C4-2B (cell line): ENCODE data around the gene CHST10.

Experiments
- H3K27ac ChIP-seq: fragments of 450-650 bp; 2 replicates; pipeline ENCODE4 v1.5.1; 2017
- ZFX ChIP-seq: fragments of 450-650 bp; IDR thresholded peaks from 2 replicates; pipeline ENCODE4 v1.6.1; 2017
- TF ChIP-seq, protein P1 (sequence below): fragments of 450-650 bp; conservative IDR thresholded peaks from 2 replicates; pipeline ENCODE4 v1.5.1; 2017; ENCODE audit warnings: mild to moderate bottlenecking

CHST10 gene

GRCh38 chr2:100407563-100407962 is 9.9 kb downstream of the CHST10 start:
- no peak overlapping the region for H3K27ac ChIP-seq
- TF ChIP-seq, protein P1, sequence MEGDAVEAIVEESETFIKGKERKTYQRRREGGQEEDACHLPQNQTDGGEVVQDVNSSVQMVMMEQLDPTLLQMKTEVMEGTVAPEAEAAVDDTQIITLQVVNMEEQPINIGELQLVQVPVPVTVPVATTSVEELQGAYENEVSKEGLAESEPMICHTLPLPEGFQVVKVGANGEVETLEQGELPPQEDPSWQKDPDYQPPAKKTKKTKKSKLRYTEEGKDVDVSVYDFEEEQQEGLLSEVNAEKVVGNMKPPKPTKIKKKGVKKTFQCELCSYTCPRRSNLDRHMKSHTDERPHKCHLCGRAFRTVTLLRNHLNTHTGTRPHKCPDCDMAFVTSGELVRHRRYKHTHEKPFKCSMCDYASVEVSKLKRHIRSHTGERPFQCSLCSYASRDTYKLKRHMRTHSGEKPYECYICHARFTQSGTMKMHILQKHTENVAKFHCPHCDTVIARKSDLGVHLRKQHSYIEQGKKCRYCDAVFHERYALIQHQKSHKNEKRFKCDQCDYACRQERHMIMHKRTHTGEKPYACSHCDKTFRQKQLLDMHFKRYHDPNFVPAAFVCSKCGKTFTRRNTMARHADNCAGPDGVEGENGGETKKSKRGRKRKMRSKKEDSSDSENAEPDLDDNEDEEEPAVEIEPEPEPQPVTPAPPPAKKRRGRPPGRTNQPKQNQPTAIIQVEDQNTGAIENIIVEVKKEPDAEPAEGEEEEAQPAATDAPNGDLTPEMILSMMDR = no peak
- no peak for TF ChIP-seq ZFX

DNA sequence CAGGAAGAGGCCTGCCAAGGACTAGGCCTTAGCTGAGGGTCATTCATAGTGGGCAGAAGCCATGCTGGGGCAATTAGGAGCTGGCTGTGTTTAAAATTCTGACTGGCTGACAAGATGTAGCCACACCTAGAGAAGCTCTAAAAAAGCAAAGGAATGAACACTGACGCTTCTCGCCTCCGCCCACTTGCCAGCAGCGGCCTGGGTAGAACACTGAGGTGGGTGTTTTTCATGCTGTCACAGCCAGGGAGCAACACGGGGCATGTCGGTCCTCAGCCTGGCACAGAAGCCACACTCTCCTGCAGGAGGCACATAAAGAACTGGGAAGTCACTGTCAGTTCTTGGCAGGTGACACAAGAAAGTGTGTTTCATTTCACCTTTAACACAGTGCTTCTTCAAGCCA is 10.4 kb downstream of the CHST10 start:
- TF ChIP-seq ZFX = no peak
- TF ChIP-seq, protein P1 = no peak

GRCh38 chr2:100406120-100406508 is 11.4 kb downstream of the CHST10 start:
- H3K27ac ChIP-seq = no peak overlapping the region
- TF ChIP-seq ZFX = no peak
- TF ChIP-seq, protein P1 = no peak

More for the DNA sequence above, 10.4 kb downstream of the CHST10 start:
- no peak overlapping the region for H3K27ac ChIP-seq

- H3K27ac ChIP-seq = no peak overlapping the region
- no peak for TF ChIP-seq ZFX
Observed at GRCh38 chr2:100405403-100406119, 11.9 kb downstream of the CHST10 start.

GRCh38 chr2:100404411-100404810 is 13.1 kb downstream of the CHST10 start:
- H3K27ac ChIP-seq = no peak overlapping the region
- no peak for TF ChIP-seq ZFX
- TF ChIP-seq, protein P1 = no peak

DNA sequence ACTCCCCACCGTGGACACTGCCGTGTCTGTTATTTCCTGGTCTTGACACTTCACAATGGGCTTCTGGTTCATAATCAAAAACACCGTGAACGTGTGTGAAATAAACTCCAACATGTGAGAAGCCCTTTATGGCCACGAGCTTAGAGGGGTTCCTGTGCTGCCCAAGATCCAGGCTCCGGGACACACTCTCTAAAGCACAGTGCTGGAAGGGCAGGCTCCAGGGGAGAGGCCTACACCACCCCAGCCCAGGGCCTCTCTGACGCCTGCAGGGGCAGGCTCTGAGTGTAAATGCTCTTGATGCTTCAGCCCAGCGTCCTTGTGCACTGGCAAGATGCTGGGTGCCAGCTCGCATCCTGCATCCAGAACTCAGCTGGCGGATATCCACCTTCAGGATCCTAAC is 13.7 kb downstream of the CHST10 start:
- no peak for TF ChIP-seq ZFX
- TF ChIP-seq, protein P1 = no peak
- H3K27ac ChIP-seq = no peak overlapping the region

GRCh38 chr2:100401268-100401667 is 16.2 kb downstream of the CHST10 start:
- TF ChIP-seq, protein P1 = no peak
- TF ChIP-seq ZFX = no peak
- H3K27ac ChIP-seq = no peak overlapping the region

GRCh38 chr2:100399714-100400113 is 17.8 kb downstream of the CHST10 start:
- TF ChIP-seq, protein P1 = no peak
- TF ChIP-seq ZFX = no peak
- no peak overlapping the region for H3K27ac ChIP-seq
